Measurements from ENCODE around the gene RGS6.

The RGS6 gene

GRCh38 chr14:72254937-72255472 lies 322.8 kb downstream of the RGS6 start:
- FAIRE-seq = no peak

GRCh38 chr14:72256055-72256454 lies 323.8 kb downstream of the RGS6 start:
- FAIRE-seq = no peak

GRCh38 chr14:72261068-72261467 lies 328.8 kb downstream of the RGS6 start:
- FAIRE-seq = no peak

- no peak for FAIRE-seq
Observed at GRCh38 chr14:72262771-72263170, 330.5 kb downstream of the RGS6 start.

- FAIRE-seq = no peak
Observed at GRCh38 chr14:72264716-72265115, 332.5 kb downstream of the RGS6 start.

GRCh38 chr14:72270147-72270727 lies 338.0 kb downstream of the RGS6 start:
- no peak for FAIRE-seq

GRCh38 chr14:72270749-72271148 lies 338.5 kb downstream of the RGS6 start:
- no peak for FAIRE-seq

- FAIRE-seq = no peak
Observed at GRCh38 chr14:72275242-72275641, 343.0 kb downstream of the RGS6 start.

- FAIRE-seq = no peak
Observed at GRCh38 chr14:72278316-72278715, 346.1 kb downstream of the RGS6 start.

GRCh38 chr14:72284176-72284575 lies 351.9 kb downstream of the RGS6 start:
- FAIRE-seq = no peak

GRCh38 chr14:72290241-72290640 lies 358.0 kb downstream of the RGS6 start:
- FAIRE-seq = no peak

GRCh38 chr14:72291908-72292688 lies 359.9 kb downstream of the RGS6 start:
- no peak for FAIRE-seq

GRCh38 chr14:72292689-72293024 lies 360.4 kb downstream of the RGS6 start:
- no peak for FAIRE-seq

- no peak for FAIRE-seq
Observed at GRCh38 chr14:72301352-72301751, 369.1 kb downstream of the RGS6 start.

- FAIRE-seq = no peak
Observed at GRCh38 chr14:72303930-72304329, 371.7 kb downstream of the RGS6 start.

- FAIRE-seq = no peak
Observed at GRCh38 chr14:72305561-72305960, 373.3 kb downstream of the RGS6 start.

- no peak for FAIRE-seq
Observed at GRCh38 chr14:72308967-72309485, 376.8 kb downstream of the RGS6 start.

- no peak for FAIRE-seq
Observed at GRCh38 chr14:72311116-72311515, 378.9 kb downstream of the RGS6 start.

GRCh38 chr14:72311516-72311915 lies 379.3 kb downstream of the RGS6 start:
- no peak for FAIRE-seq

- no peak for FAIRE-seq
Observed at GRCh38 chr14:72314808-72315435, 382.7 kb downstream of the RGS6 start.

- FAIRE-seq = no peak
Observed at GRCh38 chr14:72315714-72316113, 383.5 kb downstream of the RGS6 start.

- FAIRE-seq = no peak
Observed at GRCh38 chr14:72318648-72319047, 386.4 kb downstream of the RGS6 start.

- no peak for FAIRE-seq
Observed at GRCh38 chr14:72332046-72332445, 399.8 kb downstream of the RGS6 start.

- no peak for FAIRE-seq
Observed at GRCh38 chr14:72332871-72333270, 400.6 kb downstream of the RGS6 start.
